GM19043 (cell line): ENCODE data around the gene CD247.

Source experiments
- ATAC-seq: cut with Tn5 transposase; IDR thresholded peaks from one replicate; pipeline ENCODE4 v1.9.1; 2021; ENCODE audit warnings: low read depth; ENCODE audit not compliant: unreplicated experiment

CD247 gene

GRCh38 chr1:167542109-167543032 is 24.0 kb upstream of the CD247 start:
- no peak for ATAC-seq

- no peak for ATAC-seq
These were observed 23.3 kb upstream of the CD247 start for GRCh38 chr1:167541610-167542009.

- ATAC-seq = no peak
These were observed 22.7 kb upstream of the CD247 start for GRCh38 chr1:167541003-167541402.

- ATAC-seq = no peak
These were observed 20.3 kb upstream of the CD247 start for GRCh38 chr1:167538657-167539056.

- ATAC-seq = no peak
These were observed 15.5 kb upstream of the CD247 start for GRCh38 chr1:167533851-167534300.

- ATAC-seq = no peak
These were observed 14.9 kb upstream of the CD247 start for GRCh38 chr1:167532964-167533824.

GRCh38 chr1:167532375-167532774 is 14.0 kb upstream of the CD247 start:
- no peak for ATAC-seq

- ATAC-seq = no peak
These were observed 11.6 kb upstream of the CD247 start for GRCh38 chr1:167529829-167530474.

GRCh38 chr1:167528057-167528728 is 9.9 kb upstream of the CD247 start:
- no peak for ATAC-seq

GRCh38 chr1:167526667-167527383 is 8.5 kb upstream of the CD247 start:
- ATAC-seq = no peak

- ATAC-seq = no peak
These were observed 6.3 kb upstream of the CD247 start for GRCh38 chr1:167524651-167525050.

- ATAC-seq = no peak
These were observed 3.9 kb upstream of the CD247 start for GRCh38 chr1:167522246-167522645.

- ATAC-seq = no peak
These were observed 2.4 kb upstream of the CD247 start for GRCh38 chr1:167520711-167521206.

- no peak for ATAC-seq
These were observed 596 bp downstream of the CD247 start for GRCh38 chr1:167517535-167518330.

GRCh38 chr1:167516404-167517388 is 1.6 kb downstream of the CD247 start:
- ATAC-seq = no peak

- ATAC-seq = no peak
These were observed 2.4 kb downstream of the CD247 start for GRCh38 chr1:167515893-167516321.

- ATAC-seq = no peak
These were observed 2.9 kb downstream of the CD247 start for GRCh38 chr1:167515461-167515860.
